Stomach (tissue), 9 donors: ENCODE measurements around the gene LIMK1. TPM values are rescaled to one million over a fixed set of nuclear protein-coding genes. Genes with fewer than 3 reads are reported as not detected.

ENCODE experiments used
- DNase-seq, 2 donors: peaks; one replicate each; pipeline versions ENCODE4 v3.0.0 to v3.0.0-alpha.2; 2013 to 2019
- H3K27ac ChIP-seq, 5 donors: fragments of 200-600 bp in 4 of 5; sonication (generic) in 4 of 5; one replicate each; pipeline ENCODE4 v1.5.1; 2013 to 2019; ENCODE audit warnings: mild to moderate bottlenecking in 1 of 5, moderate library complexity in 1 of 5
- H3K27me3 ChIP-seq, 3 donors: fragments of 200-600 bp; sonication (generic); one replicate each; pipeline ENCODE4 v1.5.1; 2017 to 2019; ENCODE audit warnings: mixed run types in 1 of 3
- H3K36me3 ChIP-seq, 4 donors: fragments of 200-600 bp; sonication (generic); 1 replicate in 3 of 4; 2 replicates in 1 of 4; pipeline ENCODE4 v1.5.1; 2016 to 2019
- H3K4me1 ChIP-seq, 4 donors: fragments of 200-600 bp; sonication (generic); one replicate each; pipeline ENCODE4 v1.5.1; 2016 to 2019
- H3K4me3 ChIP-seq, 4 donors: fragments of 200-600 bp; sonication (generic) in 3 of 4; one replicate each; pipeline ENCODE4 v1.5.1; 2016 to 2019; ENCODE audit warnings: mild to moderate bottlenecking in 1 of 4
- H3K9me3 ChIP-seq, 4 donors: fragments of 200-600 bp; sonication (generic); one replicate each; pipeline ENCODE4 v1.5.1; 2016 to 2019
- CTCF ChIP-seq, 7 experiments: fragments of 450-650 bp in 4 of 7; fragments of 200-600 bp in 3 of 7; sonication (generic) in 3 of 7; IDR thresholded peaks; one replicate each; pipeline ENCODE4 v1.5.1; 2016 to 2019; ENCODE audit warnings: antibody characterized with exemption in 7 of 7, control low read depth in 2 of 7, mild to moderate bottlenecking in 1 of 7
- EP300 ChIP-seq: sonication (generic); formaldehyde crosslinking; IDR thresholded peaks from one replicate; pipeline ENCODE4 v1.6.1; 2017; ENCODE audit warnings: antibody characterized with exemption
- POLR2A ChIP-seq, 4 donors: fragments of 450-650 bp; IDR thresholded peaks; one replicate each; pipeline ENCODE4 v1.6.1; 2016; ENCODE audit warnings: antibody characterized with exemption in 4 of 4, control low read depth in 2 of 4, mild to moderate bottlenecking in 1 of 4, moderate library complexity in 1 of 4
- POLR2AphosphoS5 ChIP-seq, 3 donors: sonication (generic); formaldehyde crosslinking; IDR thresholded peaks; one replicate each; pipeline ENCODE4 v1.6.1; 2016; ENCODE audit warnings: antibody characterized with exemption in 3 of 3
- WGBS, 5 donors: extraction: QIAGEN DNeasy Blood & Tissue Kit in 3 of 5; methylation state at CpG; one replicate each; pipeline versions ENCODE4 v1.1.5 to v1.1.7; 2013 to 2018; 5-methylcytosine and 5-hydroxymethylcytosine counted together
- intact Hi-C: fragments of 100-400 bp; cut with DNase I; formaldehyde crosslinking; loops from one replicate; pipeline ENCODE4 v1.15.1; 2023; ENCODE audit warnings: low total_unique reads
- polyA plus RNA-seq, 3 donors: library from polyadenylated mRNA; stranded (reverse); fragments of 200-250 nt; gene quantifications; one replicate each; pipeline ENCODE4 v1.2.3, GENCODE V29; 2013
- total RNA-seq, 5 donors: library from RNA; depleted of rRNA; stranded (reverse); fragments of >200 nt; gene quantifications; one replicate each; pipeline versions ENCODE4 v1.1.0 to v1.2.3, GENCODE V29; 2014 to 2016
- donor health status: healthy with polysubstance abuse.
- donor health status: Bipolar disorder and iron deficiency.
- donor health status: healthy.

The LIMK1 gene
- total and polyA plus RNA-seq, 8 donors, result 2.9 to 26.6 (median 8.7) TPM

- no peak for DNase-seq
- Histone ChIP-seq H3K9me3 (peaks cover 0 to 5% (median 0%) of the 10 kb centered on the region in 4 donors), H3K36me3 (peaks cover 3 to 70% (median 63%) of the 10 kb centered on the region in 4 donors), H3K27me3 (no peaks in the 10 kb centered on the region), H3K4me1 (peaks cover 9 to 16% (median 14%) of the 10 kb centered on the region in 4 donors), H3K27ac (peak overlapping the region in 4 of 5 donors; percentile 17 to 68 (median 42)), H3K4me3 (no peak overlapping the region)
- 95 to 98% (median 97%) methylated on average over 17 of the region's 17 CpGs for WGBS, 5 donors
- intact Hi-C loops, result no loop called here
- TF ChIP-seq EP300, result no peak
- no peak for TF ChIP-seq POLR2AphosphoS5 (IDR thresholded peaks at IDR 0.05)
- TF ChIP-seq POLR2A (IDR thresholded peaks at IDR 0.05), result no peak
- no peak for TF ChIP-seq CTCF (IDR thresholded peaks at IDR 0.05)
Observed at GRCh38 chr7:74099031-74099430, 15.4 kb downstream of the LIMK1 start.

- Histone ChIP-seq H3K27me3 (no peaks in the 10 kb centered on the region), H3K9me3 (peaks cover 0 to 5% (median 0%) of the 10 kb centered on the region in 4 donors), H3K27ac (peak overlapping the region in 3 of 5 donors; percentile 35 to 57 (median 42)), H3K4me1 (no peaks in the 10 kb centered on the region), H3K4me3 (no peak overlapping the region), H3K36me3 (peaks cover 16 to 91% (median 82%) of the 10 kb centered on the region in 4 donors)
- WGBS, 5 donors, result 69 to 82% (median 80%) methylated on average over 7 to 8 of the region's 8 CpGs
- intact Hi-C loops, result no loop called here
- TF ChIP-seq POLR2A (IDR thresholded peaks at IDR 0.05) (no peak), CTCF (IDR thresholded peaks at IDR 0.05) (no peak), POLR2AphosphoS5 (IDR thresholded peaks at IDR 0.05) (peak in 1 of 3 donors; percentile 19)
- peak in 1 of 2 donors; percentile 51 for DNase-seq
Observed at GRCh38 chr7:74101061-74101681, 17.6 kb downstream of the LIMK1 start.

- no peaks in the 10 kb centered on the region for H3K4me1 ChIP-seq
- no peaks in the 10 kb centered on the region for H3K27me3 ChIP-seq
- no peak overlapping the region for H3K4me3 ChIP-seq
- 92 to 99% (median 97%) methylated on average over 6 of the region's 6 CpGs for WGBS, 5 donors
- DNase-seq, result no peak
- TF ChIP-seq EP300, result no peak
- TF ChIP-seq POLR2AphosphoS5 (IDR thresholded peaks at IDR 0.05), result no peak
- TF ChIP-seq POLR2A (IDR thresholded peaks at IDR 0.05), result no peak
- no peak for TF ChIP-seq CTCF (IDR thresholded peaks at IDR 0.05)
- H3K36me3 ChIP-seq, result peaks cover 35 to 94% (median 87%) of the 10 kb centered on the region in 4 donors
- H3K9me3 ChIP-seq, result no peaks in the 10 kb centered on the region
- H3K27ac ChIP-seq, result no peak overlapping the region
- intact Hi-C loops, result no loop called here
Observed at GRCh38 chr7:74103219-74103772, 19.7 kb downstream of the LIMK1 start.

- no peak for DNase-seq
- H3K4me1 ChIP-seq, result no peaks in the 10 kb centered on the region
- WGBS, 5 donors, result 85 to 90% (median 89%) methylated on average over 8 of the region's 8 CpGs
- H3K4me3 ChIP-seq, result no peak overlapping the region
- no peaks in the 10 kb centered on the region for H3K27me3 ChIP-seq
- TF ChIP-seq POLR2AphosphoS5 (IDR thresholded peaks at IDR 0.05), result no peak
- TF ChIP-seq EP300, result no peak
- no peak for TF ChIP-seq CTCF (IDR thresholded peaks at IDR 0.05)
- no peak for TF ChIP-seq POLR2A (IDR thresholded peaks at IDR 0.05)
- H3K36me3 ChIP-seq, result peaks cover 48 to 99% (median 91%) of the 10 kb centered on the region in 4 donors
- no peak overlapping the region for H3K27ac ChIP-seq
- intact Hi-C loops, result no loop called here
- no peaks in the 10 kb centered on the region for H3K9me3 ChIP-seq
Observed at GRCh38 chr7:74104702-74105101, 21.1 kb downstream of the LIMK1 start.
